ENCODE results near the gene MORN4. TPM values are rescaled to one million over a fixed set of nuclear protein-coding genes. Genes with fewer than 3 reads are reported as not detected.

Gene MORN4
- total and polyA plus RNA-seq, 2 of the 13 experiments (the other 11 are each of a cell fraction or from before 2014, with no cell fraction given): 3.4 to 9.1 TPM

DNA sequence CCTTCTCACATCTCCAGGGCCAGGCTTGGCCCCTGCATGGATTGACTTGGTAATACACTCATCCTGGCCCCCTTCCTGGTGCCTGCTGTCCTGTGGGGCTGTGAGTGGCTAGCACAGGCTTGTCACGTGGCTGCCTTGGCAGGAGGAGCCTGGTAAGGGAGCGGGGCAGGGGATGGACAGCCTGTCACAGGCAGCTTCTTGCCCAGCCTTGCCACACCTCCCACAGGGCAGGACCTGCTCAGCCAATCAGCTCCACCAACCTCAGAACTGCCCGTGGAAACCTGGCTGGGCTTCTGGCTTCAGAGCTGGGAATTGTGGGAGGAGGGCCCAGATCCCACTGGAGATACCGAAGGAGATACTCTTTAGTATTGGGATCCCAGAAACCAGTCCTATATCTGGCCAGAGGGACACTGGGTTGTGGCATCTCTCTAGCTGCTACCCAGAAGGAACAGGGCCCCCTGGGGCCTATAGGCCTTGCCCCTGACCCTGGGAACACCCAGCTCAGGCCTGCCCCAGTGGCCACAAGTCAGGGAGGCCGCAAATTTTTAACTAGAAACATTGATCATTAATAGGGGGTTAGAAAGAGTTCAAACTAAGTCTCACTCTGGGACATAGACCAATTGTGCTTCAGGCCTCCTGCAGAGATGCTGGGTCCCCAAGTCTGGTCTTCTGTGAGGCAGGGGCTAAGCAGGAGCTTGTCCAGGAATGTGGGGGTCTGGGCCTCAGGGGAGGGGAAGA lies 49.1 kb downstream of the MORN4 start, which contains the start of gene HOGA1 (continued):
- TF ChIP-seq, protein P1, sequence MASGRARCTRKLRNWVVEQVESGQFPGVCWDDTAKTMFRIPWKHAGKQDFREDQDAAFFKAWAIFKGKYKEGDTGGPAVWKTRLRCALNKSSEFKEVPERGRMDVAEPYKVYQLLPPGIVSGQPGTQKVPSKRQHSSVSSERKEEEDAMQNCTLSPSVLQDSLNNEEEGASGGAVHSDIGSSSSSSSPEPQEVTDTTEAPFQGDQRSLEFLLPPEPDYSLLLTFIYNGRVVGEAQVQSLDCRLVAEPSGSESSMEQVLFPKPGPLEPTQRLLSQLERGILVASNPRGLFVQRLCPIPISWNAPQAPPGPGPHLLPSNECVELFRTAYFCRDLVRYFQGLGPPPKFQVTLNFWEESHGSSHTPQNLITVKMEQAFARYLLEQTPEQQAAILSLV (CRISPR knock-in tag; IDR thresholded peaks at IDR 0.05; ENCODE audit: borderline replicate concordance): no peak
- TF ChIP-seq ZNF432 (CRISPR knock-in tag; IDR thresholded peaks at IDR 0.05; ENCODE audit: borderline replicate concordance) (no peak), TOPORS (CRISPR knock-in tag; IDR thresholded peaks at IDR 0.05) (no peak), ZNF138 (CRISPR knock-in tag; IDR thresholded peaks at IDR 0.05; ENCODE audit: low read depth) (no peak), CCDC6 (CRISPR knock-in tag; IDR thresholded peaks at IDR 0.05) (0 out of 2 replicates have a peak, but pooled peaks have one; percentile 43), HNRNPH1 (optimal IDR thresholded peaks at IDR 0.05; ENCODE audit: low read depth, low read length) (no peak), SP1 (IDR thresholded peaks at IDR 0.05) (no peak), SP1 (CRISPR knock-in tag; IDR thresholded peaks at IDR 0.05) (peak; percentile 60; the same call in 1 of the 2 replicates), ZFP41 (CRISPR knock-in tag; IDR thresholded peaks at IDR 0.05; ENCODE audit: borderline replicate concordance) (no peak), AKAP8 (CRISPR knock-in tag; IDR thresholded peaks at IDR 0.05) (no peak), KLF9 (CRISPR knock-in tag; IDR thresholded peaks at IDR 0.05; ENCODE audit: low read depth) (0 out of 2 replicates have a peak, but pooled peaks have one; percentile 46), ZNF674 (CRISPR knock-in tag; IDR thresholded peaks at IDR 0.05; ENCODE audit: low read depth) (no peak), ZNF333 (CRISPR knock-in tag; IDR thresholded peaks at IDR 0.05; ENCODE audit: borderline replicate concordance) (no peak), STAT5B (CRISPR knock-in tag; IDR thresholded peaks at IDR 0.05) (no peak), ZNF17 (CRISPR knock-in tag; IDR thresholded peaks at IDR 0.05) (no peak), ZNF737 (CRISPR knock-in tag; IDR thresholded peaks at IDR 0.05; ENCODE audit: borderline replicate concordance) (no peak), KLF13 (CRISPR knock-in tag; IDR thresholded peaks at IDR 0.05) (no peak), FOSL1 (CRISPR knock-in tag; IDR thresholded peaks at IDR 0.05; ENCODE audit: borderline replicate concordance) (no peak), ZNF337 (CRISPR knock-in tag; IDR thresholded peaks at IDR 0.05; ENCODE audit: borderline replicate concordance, low read depth) (no peak)
- TF ChIP-seq, protein P2, sequence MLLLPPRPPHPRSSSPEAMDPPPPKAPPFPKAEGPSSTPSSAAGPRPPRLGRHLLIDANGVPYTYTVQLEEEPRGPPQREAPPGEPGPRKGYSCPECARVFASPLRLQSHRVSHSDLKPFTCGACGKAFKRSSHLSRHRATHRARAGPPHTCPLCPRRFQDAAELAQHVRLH (CRISPR knock-in tag; IDR thresholded peaks at IDR 0.05; ENCODE audit: borderline replicate concordance, low read depth): no peak
- TF ChIP-seq, protein P3, sequence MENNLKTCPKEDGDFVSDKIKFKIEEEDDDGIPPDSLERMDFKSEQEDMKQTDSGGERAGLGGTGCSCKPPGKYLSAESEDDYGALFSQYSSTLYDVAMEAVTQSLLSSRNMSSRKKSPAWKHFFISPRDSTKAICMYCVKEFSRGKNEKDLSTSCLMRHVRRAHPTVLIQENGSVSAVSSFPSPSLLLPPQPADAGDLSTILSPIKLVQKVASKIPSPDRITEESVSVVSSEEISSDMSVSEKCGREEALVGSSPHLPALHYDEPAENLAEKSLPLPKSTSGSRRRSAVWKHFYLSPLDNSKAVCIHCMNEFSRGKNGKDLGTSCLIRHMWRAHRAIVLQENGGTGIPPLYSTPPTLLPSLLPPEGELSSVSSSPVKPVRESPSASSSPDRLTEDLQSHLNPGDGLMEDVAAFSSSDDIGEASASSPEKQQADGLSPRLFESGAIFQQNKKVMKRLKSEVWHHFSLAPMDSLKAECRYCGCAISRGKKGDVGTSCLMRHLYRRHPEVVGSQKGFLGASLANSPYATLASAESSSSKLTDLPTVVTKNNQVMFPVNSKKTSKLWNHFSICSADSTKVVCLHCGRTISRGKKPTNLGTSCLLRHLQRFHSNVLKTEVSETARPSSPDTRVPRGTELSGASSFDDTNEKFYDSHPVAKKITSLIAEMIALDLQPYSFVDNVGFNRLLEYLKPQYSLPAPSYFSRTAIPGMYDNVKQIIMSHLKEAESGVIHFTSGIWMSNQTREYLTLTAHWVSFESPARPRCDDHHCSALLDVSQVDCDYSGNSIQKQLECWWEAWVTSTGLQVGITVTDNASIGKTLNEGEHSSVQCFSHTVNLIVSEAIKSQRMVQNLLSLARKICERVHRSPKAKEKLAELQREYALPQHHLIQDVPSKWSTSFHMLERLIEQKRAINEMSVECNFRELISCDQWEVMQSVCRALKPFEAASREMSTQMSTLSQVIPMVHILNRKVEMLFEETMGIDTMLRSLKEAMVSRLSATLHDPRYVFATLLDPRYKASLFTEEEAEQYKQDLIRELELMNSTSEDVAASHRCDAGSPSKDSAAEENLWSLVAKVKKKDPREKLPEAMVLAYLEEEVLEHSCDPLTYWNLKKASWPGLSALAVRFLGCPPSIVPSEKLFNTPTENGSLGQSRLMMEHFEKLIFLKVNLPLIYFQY (CRISPR knock-in tag; IDR thresholded peaks at IDR 0.05; ENCODE audit: borderline replicate concordance): 0 out of 2 replicates have a peak, but pooled peaks have one; percentile 22
- TF ChIP-seq, protein P4, sequence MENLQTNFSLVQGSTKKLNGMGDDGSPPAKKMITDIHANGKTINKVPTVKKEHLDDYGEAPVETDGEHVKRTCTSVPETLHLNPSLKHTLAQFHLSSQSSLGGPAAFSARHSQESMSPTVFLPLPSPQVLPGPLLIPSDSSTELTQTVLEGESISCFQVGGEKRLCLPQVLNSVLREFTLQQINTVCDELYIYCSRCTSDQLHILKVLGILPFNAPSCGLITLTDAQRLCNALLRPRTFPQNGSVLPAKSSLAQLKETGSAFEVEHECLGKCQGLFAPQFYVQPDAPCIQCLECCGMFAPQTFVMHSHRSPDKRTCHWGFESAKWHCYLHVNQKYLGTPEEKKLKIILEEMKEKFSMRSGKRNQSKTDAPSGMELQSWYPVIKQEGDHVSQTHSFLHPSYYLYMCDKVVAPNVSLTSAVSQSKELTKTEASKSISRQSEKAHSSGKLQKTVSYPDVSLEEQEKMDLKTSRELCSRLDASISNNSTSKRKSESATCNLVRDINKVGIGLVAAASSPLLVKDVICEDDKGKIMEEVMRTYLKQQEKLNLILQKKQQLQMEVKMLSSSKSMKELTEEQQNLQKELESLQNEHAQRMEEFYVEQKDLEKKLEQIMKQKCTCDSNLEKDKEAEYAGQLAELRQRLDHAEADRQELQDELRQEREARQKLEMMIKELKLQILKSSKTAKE (CRISPR knock-in tag; IDR thresholded peaks at IDR 0.05; ENCODE audit: borderline replicate concordance): no peak
- TF ChIP-seq, protein P5, sequence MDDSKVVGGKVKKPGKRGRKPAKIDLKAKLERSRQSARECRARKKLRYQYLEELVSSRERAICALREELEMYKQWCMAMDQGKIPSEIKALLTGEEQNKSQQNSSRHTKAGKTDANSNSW (CRISPR knock-in tag; IDR thresholded peaks at IDR 0.05; ENCODE audit: borderline replicate concordance): no peak

All from HepG2 (cell line).